Stromal cell of bone marrow (primary cell): ENCODE data around the gene CHRNA3.

Source experiments
- DNase-seq: peaks from one replicate; pipeline ENCODE4 v3.0.0-alpha.2; 2012; ENCODE audit warnings: low read depth

Gene CHRNA3

GRCh38 chr15:78636378-78636859 lies 15.6 kb upstream of the CHRNA3 start:
- DNase-seq: no peak

GRCh38 chr15:78635346-78635745 lies 14.6 kb upstream of the CHRNA3 start:
- no peak for DNase-seq

DNA sequence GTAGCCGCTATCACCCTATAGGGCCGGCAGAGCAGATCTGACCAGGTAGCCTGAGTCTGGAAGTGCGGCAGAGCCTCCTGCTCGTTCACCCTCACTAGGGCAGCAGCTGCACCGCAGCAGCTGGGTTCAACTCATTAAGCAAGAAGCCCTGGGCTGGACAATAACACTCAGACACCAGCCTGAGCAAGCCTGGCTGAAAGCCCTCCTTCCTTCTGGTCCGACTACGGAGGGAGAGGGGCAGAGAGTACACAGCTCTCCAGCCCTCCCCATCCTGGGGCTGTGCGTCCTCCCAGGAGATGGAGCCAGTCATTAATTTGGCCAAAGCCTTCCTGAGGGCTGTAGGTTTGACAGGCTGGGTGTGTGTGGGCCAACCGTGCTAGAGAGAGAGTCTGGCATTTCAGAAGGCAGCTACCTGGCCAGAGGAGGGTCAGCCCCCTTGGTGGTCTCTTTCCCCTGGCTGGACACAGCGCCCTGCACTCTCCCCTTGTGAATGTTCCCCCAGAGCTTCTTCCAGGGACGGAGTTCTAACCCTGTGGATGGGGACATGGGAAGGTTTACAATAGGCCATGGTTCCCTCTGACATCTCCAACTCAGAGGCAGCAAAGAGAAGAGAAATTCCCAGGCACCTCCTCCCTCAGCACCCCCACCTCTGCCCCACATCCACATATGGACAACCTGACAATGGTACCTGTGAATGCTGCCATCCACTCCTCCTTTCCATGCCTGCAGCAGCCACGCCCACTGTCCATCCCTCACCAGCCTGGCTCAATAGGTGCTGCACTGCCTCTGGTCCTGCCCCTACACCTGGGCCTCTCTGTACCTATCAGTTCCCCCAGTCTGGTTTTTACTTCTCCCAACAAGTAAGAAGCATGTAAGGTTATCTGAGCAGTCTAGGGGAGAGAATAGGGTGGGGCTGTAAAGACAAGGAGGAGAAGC lies 13.7 kb upstream of the CHRNA3 start:
- DNase-seq: no peak

DNA sequence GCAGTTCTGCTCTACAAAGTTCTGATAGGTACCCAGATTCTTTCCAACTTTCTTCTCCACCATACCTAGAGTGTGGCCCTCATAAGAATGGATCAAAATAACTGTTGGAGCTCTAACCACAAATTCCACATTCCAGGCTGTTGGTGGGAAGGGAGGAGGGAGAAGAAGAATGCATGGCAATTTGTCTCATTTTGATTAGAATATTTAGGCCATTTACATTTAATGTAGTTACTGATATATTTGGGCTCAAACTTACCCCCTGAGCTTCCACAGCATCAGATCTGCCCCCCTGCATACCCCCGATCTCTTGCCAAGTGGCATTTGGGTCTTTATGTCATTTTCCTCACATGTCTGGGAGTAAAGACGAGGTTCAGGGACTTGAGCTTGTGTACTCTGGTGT lies 12.6 kb upstream of the CHRNA3 start:
- no peak for DNase-seq

DNA sequence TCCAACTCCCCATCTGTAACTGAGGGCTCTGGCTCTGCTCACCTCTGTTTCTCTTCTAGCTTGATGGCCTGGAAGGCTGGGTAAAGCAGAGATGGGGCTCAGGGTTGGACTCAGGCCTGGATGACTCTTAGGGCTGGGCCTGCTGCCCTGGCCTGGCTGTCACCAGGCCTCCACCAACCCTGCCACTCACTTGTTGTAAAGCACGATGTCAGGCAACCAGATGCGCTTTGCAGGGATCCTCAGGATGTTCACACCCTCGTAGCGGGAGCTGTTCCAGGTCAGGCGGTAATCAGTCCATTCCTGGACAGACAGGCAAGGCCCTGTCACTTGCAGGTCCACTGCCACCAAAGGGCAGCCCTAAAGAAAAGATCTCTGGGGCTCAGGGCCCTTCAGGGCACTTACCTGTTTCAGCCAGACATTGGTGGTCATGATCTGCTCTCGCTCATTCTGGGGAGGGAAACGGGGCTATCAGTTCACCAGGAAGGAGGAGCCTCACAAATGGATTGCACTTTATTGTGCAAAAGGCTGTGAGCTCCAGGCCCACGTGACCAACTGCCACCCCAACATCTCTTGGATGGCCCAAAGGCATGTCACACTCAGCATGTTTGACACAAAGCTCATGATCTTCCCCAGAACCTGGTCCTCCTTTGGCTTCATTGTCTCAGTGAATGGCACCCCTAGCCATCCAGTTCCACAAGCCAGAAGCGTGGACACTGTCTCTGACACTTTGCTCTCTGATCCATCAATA lies 10.3 kb upstream of the CHRNA3 start:
- DNase-seq: no peak

- no peak for DNase-seq
Observed at GRCh38 chr15:78629716-78630065, 8.9 kb upstream of the CHRNA3 start.

DNA sequence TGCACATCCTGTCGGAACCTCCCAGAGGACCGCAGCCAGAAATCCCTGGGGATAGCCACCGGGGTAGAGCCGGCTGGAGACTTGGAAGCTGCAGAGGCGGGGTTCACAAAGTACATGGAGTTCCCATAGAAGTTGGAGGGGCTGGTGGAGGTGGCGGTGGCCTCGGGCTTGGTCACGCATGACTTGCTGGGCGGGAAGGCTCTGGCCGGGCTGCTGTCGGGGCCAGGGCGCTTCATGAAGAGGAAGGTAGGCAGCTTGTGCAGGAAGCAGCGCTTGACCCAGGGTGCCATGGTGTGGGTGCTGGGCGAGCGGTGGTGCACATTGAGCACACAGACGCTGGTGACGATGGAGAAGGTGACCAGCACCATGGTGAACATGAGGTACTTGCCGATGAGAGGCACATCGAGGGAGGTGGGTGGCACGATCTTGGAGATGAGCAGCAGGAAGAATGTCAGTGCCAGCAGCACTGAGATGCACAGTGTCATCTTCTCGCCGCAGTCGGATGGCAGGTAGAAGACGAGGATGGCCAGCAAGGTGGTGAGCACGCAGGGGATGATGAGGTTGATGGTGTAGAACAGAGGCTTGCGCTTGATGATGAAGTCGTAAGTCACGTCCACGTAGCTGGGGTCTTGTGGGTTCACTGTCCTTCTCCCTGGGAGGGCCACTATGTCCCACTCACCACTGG lies 8.4 kb upstream of the CHRNA3 start:
- DNase-seq: no peak

DNA sequence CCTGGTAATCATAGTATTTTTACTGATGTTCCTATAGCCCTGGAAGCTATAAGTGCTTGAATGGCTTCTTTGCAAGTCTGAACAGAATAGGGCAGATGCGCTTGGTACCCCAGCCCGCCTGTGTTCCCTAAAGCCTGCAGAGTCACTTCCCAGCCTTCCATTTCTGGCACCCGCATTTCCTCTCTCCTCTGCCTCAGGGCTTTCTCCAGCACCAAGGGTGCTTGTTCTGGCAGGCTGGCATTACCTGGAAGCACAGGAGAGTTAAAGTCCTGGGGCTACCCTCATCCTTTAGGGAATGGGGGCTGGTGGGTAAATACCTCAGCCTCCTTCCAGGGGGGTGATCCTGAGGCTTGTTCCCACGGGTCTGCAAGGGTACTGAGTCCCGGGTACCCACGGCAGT lies 7.4 kb upstream of the CHRNA3 start:
- DNase-seq: no peak

GRCh38 chr15:78627348-78627747 lies 6.6 kb upstream of the CHRNA3 start:
- no peak for DNase-seq

GRCh38 chr15:78626381-78626995 lies 5.7 kb upstream of the CHRNA3 start:
- DNase-seq: no peak

- no peak for DNase-seq
Observed at GRCh38 chr15:78625606-78626280, 4.9 kb upstream of the CHRNA3 start.

GRCh38 chr15:78624651-78625590 lies 4.1 kb upstream of the CHRNA3 start:
- no peak for DNase-seq

DNA sequence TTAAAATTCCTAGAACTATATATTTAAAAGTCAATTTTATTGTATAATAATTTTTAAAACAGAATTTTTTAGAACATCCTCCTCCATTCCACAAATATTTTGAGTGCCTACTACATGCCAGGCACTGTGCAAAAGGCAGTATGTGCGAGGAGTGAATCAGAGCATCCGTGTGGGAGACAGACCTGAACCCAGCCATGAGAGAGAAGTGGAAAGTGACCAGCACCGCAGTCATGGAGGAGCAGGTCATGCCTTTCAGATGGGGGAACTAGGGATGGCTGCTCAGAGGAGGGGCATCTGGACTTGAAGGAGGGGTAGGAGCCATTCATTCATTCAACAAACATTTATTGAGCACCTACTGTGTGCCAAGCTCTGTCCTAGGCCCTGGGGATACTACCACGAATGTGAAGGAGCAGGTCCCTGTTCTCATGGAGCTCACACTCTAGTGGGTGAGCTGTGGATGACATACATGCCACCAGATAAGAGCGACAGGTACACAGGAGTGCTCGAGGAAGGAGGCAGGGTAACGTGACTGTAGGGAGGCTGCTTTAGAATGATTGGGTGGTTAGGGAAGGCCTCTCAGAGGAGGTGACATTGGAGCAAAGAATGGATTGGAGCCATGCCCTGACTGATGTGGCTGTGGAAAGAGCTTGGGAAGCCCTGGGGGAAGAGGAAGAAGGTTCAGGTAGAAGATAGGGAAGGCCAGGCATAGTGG lies 3.1 kb upstream of the CHRNA3 start:
- no peak for DNase-seq

DNA sequence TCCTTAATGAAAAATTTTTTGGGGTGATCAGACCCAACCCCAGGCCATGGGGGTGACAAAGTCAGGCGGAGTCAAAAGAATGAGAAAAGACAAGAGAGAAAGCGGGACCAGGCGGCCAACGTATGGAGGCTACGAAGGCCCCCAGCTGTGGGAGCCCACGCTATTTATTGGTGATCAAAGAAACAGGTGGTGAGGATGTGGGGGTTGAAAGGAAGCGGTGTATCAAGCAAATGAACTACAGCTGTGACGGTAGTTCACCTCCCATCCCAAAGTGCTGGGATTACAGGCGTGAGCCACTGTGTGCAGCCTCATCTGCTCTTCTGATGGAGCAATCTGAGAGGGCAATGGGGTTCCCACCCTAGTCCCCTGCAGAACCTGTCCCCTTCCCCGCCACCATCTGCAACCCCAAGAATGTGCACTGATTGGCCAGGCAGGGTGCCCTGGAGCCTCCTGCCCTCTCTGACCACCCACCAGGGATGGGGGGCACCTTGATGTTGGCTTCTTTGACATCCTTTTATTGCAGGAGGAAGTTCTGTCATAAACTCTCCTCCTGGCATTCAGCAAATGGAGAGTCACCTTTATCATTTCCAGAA lies 1.1 kb upstream of the CHRNA3 start:
- DNase-seq: no peak

DNA sequence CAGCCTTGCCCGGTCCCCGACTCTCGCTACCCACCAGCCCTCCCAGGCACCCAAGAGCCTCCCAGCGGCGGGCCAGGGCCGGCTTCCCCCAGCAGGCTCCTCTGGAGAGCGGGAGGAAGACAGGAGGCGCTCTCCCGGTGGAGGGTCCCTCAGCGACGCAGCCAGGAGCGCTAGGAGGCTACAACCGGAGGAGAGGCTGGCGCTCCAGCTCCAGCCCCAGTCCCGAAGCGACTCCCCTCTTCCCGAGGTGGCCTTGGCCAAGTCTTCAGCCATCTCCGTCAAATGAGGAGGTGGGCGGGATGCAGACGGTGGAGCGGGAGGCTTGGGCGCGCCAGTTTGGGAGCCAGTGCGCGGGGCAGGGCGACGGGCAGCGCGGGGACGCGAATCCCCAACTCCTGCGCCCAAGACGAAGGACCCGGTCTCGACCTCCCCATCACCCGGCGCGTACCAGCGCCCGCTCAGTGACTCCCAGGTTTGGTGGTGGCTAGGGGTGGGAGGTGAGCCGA lies 722 bp downstream of the CHRNA3 start:
- no peak for DNase-seq

- no peak for DNase-seq
Observed at GRCh38 chr15:78619022-78619950, 1.5 kb downstream of the CHRNA3 start.

- DNase-seq: peak; percentile 68
Observed at GRCh38 chr15:78618490-78618934, 2.3 kb downstream of the CHRNA3 start.

GRCh38 chr15:78618064-78618463 lies 2.7 kb downstream of the CHRNA3 start:
- no peak for DNase-seq
